ENCODE measurements around the gene UFSP2. TPM values are rescaled to one million over a fixed set of nuclear protein-coding genes. Genes with fewer than 3 reads are reported as not detected.

The UFSP2 gene
- total RNA-seq, 1 experiment from 2014 or later: 44.4 TPM

DNA sequence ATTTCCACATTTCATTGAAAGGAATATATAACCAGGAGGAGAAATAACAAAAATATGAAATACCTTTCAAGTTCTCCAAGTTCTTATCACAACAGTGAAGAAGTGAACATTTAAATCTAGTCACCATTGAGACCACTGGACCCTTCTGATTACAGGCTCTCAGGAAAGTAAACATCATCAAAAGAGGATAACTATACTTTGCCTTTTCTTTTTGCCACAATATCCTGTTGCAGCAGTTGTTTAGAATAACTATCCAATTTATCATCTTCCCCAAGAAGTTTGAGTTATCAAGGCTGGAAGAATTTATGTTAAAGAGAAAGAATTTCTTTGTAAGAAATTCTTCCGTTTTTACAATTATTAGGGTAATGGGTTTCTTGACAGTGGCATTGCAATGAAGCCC lies 33.6 kb downstream of the UFSP2 start:
- H3K36me3 Mint-ChIP-seq (ENCODE audit: insufficient read depth, unreplicated experiment): peaks cover 15% of the 10 kb centered on the region
- no peak for DNase-seq (ENCODE audit: unreplicated experiment)
- POLR2A ChIA-PET: interaction anchor here (0.6 kb wide), 1 partner anchor 162 kb away, joined by 5 read pairs; no protein-coding TSS in a partner anchor
- CTCF ChIA-PET: no interaction called here
- TF ChIP-seq, protein P1, sequence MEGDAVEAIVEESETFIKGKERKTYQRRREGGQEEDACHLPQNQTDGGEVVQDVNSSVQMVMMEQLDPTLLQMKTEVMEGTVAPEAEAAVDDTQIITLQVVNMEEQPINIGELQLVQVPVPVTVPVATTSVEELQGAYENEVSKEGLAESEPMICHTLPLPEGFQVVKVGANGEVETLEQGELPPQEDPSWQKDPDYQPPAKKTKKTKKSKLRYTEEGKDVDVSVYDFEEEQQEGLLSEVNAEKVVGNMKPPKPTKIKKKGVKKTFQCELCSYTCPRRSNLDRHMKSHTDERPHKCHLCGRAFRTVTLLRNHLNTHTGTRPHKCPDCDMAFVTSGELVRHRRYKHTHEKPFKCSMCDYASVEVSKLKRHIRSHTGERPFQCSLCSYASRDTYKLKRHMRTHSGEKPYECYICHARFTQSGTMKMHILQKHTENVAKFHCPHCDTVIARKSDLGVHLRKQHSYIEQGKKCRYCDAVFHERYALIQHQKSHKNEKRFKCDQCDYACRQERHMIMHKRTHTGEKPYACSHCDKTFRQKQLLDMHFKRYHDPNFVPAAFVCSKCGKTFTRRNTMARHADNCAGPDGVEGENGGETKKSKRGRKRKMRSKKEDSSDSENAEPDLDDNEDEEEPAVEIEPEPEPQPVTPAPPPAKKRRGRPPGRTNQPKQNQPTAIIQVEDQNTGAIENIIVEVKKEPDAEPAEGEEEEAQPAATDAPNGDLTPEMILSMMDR (IDR thresholded peaks at IDR 0.05; ENCODE audit: unreplicated experiment): no peak
- no peak overlapping the region for H3K27ac Mint-ChIP-seq (ENCODE audit: low read depth, unreplicated experiment)
- H3K9me3 Mint-ChIP-seq (ENCODE audit: unreplicated experiment): no peaks in the 10 kb centered on the region
- H3K27me3 Mint-ChIP-seq (ENCODE audit: insufficient read depth, unreplicated experiment): no peaks in the 10 kb centered on the region
- H3K4me1 Mint-ChIP-seq (ENCODE audit: insufficient read depth, unreplicated experiment): peaks cover 7% of the 10 kb centered on the region
- BruUV-seq (replicated peaks): no TSS peak
- intact Hi-C loops (cut with micrococcal nuclease): no loop called here
- no peak overlapping the region for H3K4me3 Mint-ChIP-seq (ENCODE audit: unreplicated experiment)

DNA sequence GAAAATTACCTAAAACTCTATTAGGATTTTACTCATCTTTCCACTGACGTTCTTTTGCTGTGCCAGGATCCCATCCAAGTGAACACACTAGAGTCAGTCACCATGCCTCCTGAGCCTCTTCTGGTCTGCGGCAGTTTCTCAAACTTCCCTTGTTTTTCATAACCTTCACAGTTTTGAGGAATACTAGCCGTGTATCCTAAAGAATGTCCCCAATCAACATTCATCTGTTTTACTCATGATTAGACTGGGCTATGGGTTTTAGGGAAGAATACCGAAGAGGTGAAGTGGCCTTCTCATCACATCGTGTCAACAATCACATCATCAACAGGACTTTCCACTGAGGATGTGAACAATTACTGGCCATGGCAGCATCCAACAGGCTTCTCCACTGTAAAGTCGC lies 34.8 kb downstream of the UFSP2 start:
- ChIA-PET POLR2A (no interaction called here), CTCF (interaction anchor here (1.2 kb wide), 1 partner anchor 103 kb away, joined by 3 read pairs; no protein-coding TSS in a partner anchor)
- TF ChIP-seq, protein P1 (IDR thresholded peaks at IDR 0.05; ENCODE audit: unreplicated experiment): no peak
- peaks cover 10% of the 10 kb centered on the region for H3K36me3 Mint-ChIP-seq (ENCODE audit: insufficient read depth, unreplicated experiment)
- no TSS peak for BruUV-seq (replicated peaks)
- no peak overlapping the region for H3K27ac Mint-ChIP-seq (ENCODE audit: low read depth, unreplicated experiment)
- peaks cover 7% of the 10 kb centered on the region for H3K4me1 Mint-ChIP-seq (ENCODE audit: insufficient read depth, unreplicated experiment)
- intact Hi-C loops (cut with micrococcal nuclease): no loop called here
- no peaks in the 10 kb centered on the region for H3K9me3 Mint-ChIP-seq (ENCODE audit: unreplicated experiment)
- H3K4me3 Mint-ChIP-seq (ENCODE audit: unreplicated experiment): no peak overlapping the region
- no peaks in the 10 kb centered on the region for H3K27me3 Mint-ChIP-seq (ENCODE audit: insufficient read depth, unreplicated experiment)
- DNase-seq (ENCODE audit: unreplicated experiment): no peak

DNA sequence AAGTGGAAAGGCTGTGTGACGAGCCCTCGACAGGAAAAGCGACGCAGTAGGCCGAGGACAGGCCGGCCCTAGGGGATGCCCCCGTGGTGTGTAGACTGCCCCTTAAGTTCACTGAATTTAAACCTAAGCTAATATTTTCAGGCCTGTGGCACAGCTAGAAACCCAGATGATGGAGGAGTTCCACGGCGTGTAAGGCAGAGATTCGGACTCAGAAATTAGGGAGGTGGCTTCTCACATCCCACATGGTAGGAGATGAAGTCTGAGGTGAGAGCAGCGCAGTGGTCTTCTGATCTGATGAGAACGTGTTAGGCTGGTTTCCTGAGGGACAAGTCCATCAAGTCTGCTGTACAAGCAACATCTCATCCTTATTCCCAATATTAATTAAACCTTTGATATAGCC lies 37.8 kb downstream of the UFSP2 start:
- DNase-seq (ENCODE audit: unreplicated experiment): no peak
- Mint-ChIP-seq H3K27ac (ENCODE audit: low read depth, unreplicated experiment) (no peak overlapping the region), H3K9me3 (ENCODE audit: unreplicated experiment) (no peaks in the 10 kb centered on the region), H3K4me1 (ENCODE audit: insufficient read depth, unreplicated experiment) (no peaks in the 10 kb centered on the region), H3K27me3 (ENCODE audit: insufficient read depth, unreplicated experiment) (no peaks in the 10 kb centered on the region), H3K36me3 (ENCODE audit: insufficient read depth, unreplicated experiment) (peaks cover 4% of the 10 kb centered on the region), H3K4me3 (ENCODE audit: unreplicated experiment) (no peak overlapping the region)
- intact Hi-C loops (cut with micrococcal nuclease): no loop called here
- CTCF ChIA-PET: interaction anchor here (1.0 kb wide), 1 partner anchor 48 kb away, joined by 3 read pairs; no protein-coding TSS in a partner anchor
- POLR2A ChIA-PET: no interaction called here
- TF ChIP-seq, protein P1 (IDR thresholded peaks at IDR 0.05; ENCODE audit: unreplicated experiment): no peak
- no TSS peak for BruUV-seq (replicated peaks)

DNA sequence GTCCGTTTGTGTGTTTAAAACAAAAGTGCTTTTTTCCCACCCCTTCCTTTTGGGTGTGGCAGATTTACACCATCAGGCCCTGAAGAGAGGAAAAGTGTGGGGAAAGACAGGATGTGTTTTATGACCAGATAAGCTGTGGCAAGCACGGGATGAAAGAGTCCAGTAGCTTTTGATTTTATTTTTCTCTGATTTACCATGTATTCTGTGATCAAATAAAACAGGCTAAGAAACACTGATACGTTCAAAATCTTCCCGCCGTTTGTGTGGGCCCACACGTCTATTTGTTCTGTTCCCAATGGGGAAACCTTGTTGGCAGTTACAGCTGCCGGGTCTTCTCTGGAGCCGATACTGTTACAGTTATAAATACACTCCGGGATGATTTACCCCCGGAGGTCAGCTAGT lies 40.8 kb downstream of the UFSP2 start:
- Mint-ChIP-seq H3K36me3 (ENCODE audit: insufficient read depth, unreplicated experiment) (peaks cover 4% of the 10 kb centered on the region), H3K9me3 (ENCODE audit: unreplicated experiment) (no peaks in the 10 kb centered on the region), H3K4me1 (ENCODE audit: insufficient read depth, unreplicated experiment) (peaks cover 10% of the 10 kb centered on the region), H3K27ac (ENCODE audit: low read depth, unreplicated experiment) (no peak overlapping the region), H3K4me3 (ENCODE audit: unreplicated experiment) (no peak overlapping the region), H3K27me3 (ENCODE audit: insufficient read depth, unreplicated experiment) (no peaks in the 10 kb centered on the region)
- ChIA-PET POLR2A (interaction anchor here (4.5 kb wide), 1 partner anchor 11 kb away, joined by 23 read pairs; the partner anchor contains the start of genes ANKRD37 and LRP2BP), CTCF (no interaction called here)
- no peak for DNase-seq (ENCODE audit: unreplicated experiment)
- intact Hi-C loops (cut with micrococcal nuclease): no loop called here
- TF ChIP-seq, protein P1 (IDR thresholded peaks at IDR 0.05; ENCODE audit: unreplicated experiment): no peak
- no TSS peak for BruUV-seq (replicated peaks)

All from MCF 10A (cell line).